Ramos (cell line): ENCODE data around the gene ZNF48.

Experiments used
- in situ Hi-C: fragments of 300-500 bp; cut with MboI; formaldehyde crosslinking; loops from one replicate; pipeline ENCODE4 v1.14.3; 2022; ENCODE audit warnings: low sequenced_read_pairs; ENCODE audit not compliant: unreplicated experiment

The ZNF48 gene

GRCh38 chr16:30395155-30395991 lies at the start of gene ZNF48:
Gene ZNF48 (plus strand): TSS chr16:30395420. CDS start chr16:30395795, 375 bp downstream.
- in situ Hi-C loops, result loop anchor here (25.0 kb wide), 1 partner anchor 583 kb away; the partner anchor contains the start of genes MAZ, MVP, PAGR1 and PRRT2

GRCh38 chr16:30346286-30346685 lies 48.9 kb upstream of the ZNF48 start:
- in situ Hi-C loops, result no loop called here

- in situ Hi-C loops, result no loop called here
Observed at GRCh38 chr16:30348113-30348512, 47.1 kb upstream of the ZNF48 start.

GRCh38 chr16:30348929-30349328 lies 46.3 kb upstream of the ZNF48 start:
- in situ Hi-C loops, result no loop called here

- in situ Hi-C loops, result no loop called here
Observed at GRCh38 chr16:30349675-30350074, 45.5 kb upstream of the ZNF48 start.

GRCh38 chr16:30350134-30350871 lies 44.9 kb upstream of the ZNF48 start:
- in situ Hi-C loops, result no loop called here

GRCh38 chr16:30351001-30351441 lies 44.2 kb upstream of the ZNF48 start:
- in situ Hi-C loops, result no loop called here

- in situ Hi-C loops, result no loop called here
Observed at GRCh38 chr16:30351586-30352419, 43.4 kb upstream of the ZNF48 start.

GRCh38 chr16:30352488-30353401 lies 42.5 kb upstream of the ZNF48 start:
- in situ Hi-C loops, result no loop called here

- in situ Hi-C loops, result no loop called here
Observed at GRCh38 chr16:30353438-30354129, 41.6 kb upstream of the ZNF48 start.

GRCh38 chr16:30354423-30355143 lies 40.6 kb upstream of the ZNF48 start:
- in situ Hi-C loops, result no loop called here

GRCh38 chr16:30355144-30355953 lies 39.9 kb upstream of the ZNF48 start, which contains the start of gene CD2BP2:
Gene CD2BP2 (minus strand): TSS chr16:30355308. CDS start chr16:30354681, 627 bp downstream.
- in situ Hi-C loops, result no loop called here

GRCh38 chr16:30355954-30356308 lies 39.3 kb upstream of the ZNF48 start:
- in situ Hi-C loops, result no loop called here

- in situ Hi-C loops, result no loop called here
Observed at GRCh38 chr16:30356401-30357084, 38.7 kb upstream of the ZNF48 start.

GRCh38 chr16:30357085-30357714 lies 38.0 kb upstream of the ZNF48 start:
- in situ Hi-C loops, result no loop called here
